IMR-90 (cell line): ENCODE results near the gene APOC1. TPM values are rescaled to one million over a fixed set of nuclear protein-coding genes. Genes with fewer than 3 reads are reported as not detected.

Experiments
- polyA plus RNA-seq, 3 experiments: library from polyadenylated mRNA; depleted of rRNA; stranded (reverse); fragments of >200 nt; gene quantifications; 2 replicates each; pipeline ENCODE4 v1.2.3, GENCODE V29; 2012; ENCODE audit warnings: low replicate concordance in 1 of 3
- total RNA-seq: library from RNA; depleted of rRNA; stranded (reverse); fragments of >200 nt; gene quantifications from 2 replicates; pipeline ENCODE4 v1.2.3, GENCODE V29; 2012
- TF ChIP-seq, protein P1 (sequence below): fragments of 150-350 bp; IDR thresholded peaks from 2 replicates; pipeline ENCODE4 v1.6.1; 2017; ENCODE audit warnings: mild to moderate bottlenecking, antibody characterized with exemption, low read length, low read depth

Gene APOC1
- total and polyA plus RNA-seq, 2 of the 4 experiments (the other 2 are of a cell fraction), result 1.1 TPM; not detected in 1

DNA sequence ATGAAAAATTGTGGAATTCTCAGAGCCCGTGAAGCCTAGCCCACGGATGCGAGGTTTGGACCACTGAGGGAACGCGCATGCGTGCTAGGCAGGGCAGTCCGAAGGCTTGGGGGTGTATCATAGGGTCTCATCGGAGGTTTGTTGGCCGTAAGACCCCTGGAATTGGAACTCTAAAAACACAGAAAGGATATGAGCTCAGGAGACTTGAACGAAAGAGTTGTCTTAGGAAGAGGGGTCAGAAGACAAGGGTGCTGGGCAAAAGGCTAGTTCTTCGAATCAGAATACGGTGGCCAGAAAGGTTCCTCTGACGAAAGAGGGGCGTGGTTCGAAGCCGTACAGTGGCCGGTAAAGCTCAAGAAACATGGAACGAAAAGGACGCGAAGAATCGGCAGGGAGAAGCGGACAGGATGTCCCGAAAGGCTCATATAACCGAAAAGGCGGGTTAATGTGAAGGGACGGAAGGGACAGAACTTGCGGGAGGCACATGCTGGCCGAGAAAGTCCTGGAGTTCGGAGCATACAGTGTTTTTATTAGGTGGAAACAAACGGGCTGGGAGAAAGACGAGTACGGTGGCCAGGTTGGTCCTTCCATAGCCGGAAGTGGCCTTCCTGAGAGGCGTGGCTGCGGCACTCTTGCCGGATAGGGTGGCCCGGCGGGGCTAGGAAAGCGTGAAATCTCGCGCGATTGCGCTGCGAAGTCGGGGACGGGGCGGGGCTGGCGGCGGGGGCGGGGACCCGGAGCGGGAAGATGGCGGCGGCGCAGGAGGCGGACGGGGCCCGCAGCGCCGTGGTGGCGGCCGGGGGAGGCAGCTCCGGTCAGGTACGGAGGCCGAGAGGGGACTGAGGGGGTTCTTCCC, 40.5 kb downstream of the APOC1 start, which contains the start of gene CLPTM1 (continued):
- TF ChIP-seq, protein P1, sequence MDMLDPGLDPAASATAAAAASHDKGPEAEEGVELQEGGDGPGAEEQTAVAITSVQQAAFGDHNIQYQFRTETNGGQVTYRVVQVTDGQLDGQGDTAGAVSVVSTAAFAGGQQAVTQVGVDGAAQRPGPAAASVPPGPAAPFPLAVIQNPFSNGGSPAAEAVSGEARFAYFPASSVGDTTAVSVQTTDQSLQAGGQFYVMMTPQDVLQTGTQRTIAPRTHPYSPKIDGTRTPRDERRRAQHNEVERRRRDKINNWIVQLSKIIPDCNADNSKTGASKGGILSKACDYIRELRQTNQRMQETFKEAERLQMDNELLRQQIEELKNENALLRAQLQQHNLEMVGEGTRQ, result 0 out of 2 replicates have a peak, but pooled peaks have one; percentile 2
